K562 (cell line): ENCODE measurements around the gene IL27RA. TPM values are rescaled to one million over a fixed set of nuclear protein-coding genes. Genes with fewer than 3 reads are reported as not detected.

Experiments
- ATAC-seq: fragments of 200-7000 bp; cut with Tn5 transposase; 3 replicates; pipeline ENCODE4 v1.9.1; 2020; ENCODE audit warnings: moderate library complexity
- BruUV-seq: library from RNA; stranded (reverse); fragments of 400-500 nt; replicated peaks from 2 replicates; lab custom pipeline; 2021; lab: Mats Ljungman, UMichigan
- CTCF ChIA-PET: fragments of 300-600 bp; formaldehyde crosslinking; extraction: SDS; loops from one replicate; lab custom pipeline; 2021; ENCODE audit warnings: low intra/inter-chr PET ratio; lab: Yijun Ruan, JAX
- POLR2A ChIA-PET: fragments of 300-600, 350-650 bp; sonication (Branson Sonifier 250); formaldehyde crosslinking; extraction: SDS; loops from one replicate; lab custom pipeline; 2021; ENCODE audit warnings: antibody characterized with exemption, inconsistent platforms; lab: Yijun Ruan, JAX
- DNase-seq, 4 experiments: peaks; one replicate each; pipeline versions ENCODE4 v3.0.0 to v3.0.0-alpha.2; 2011 to 2018; ENCODE audit warnings: low spot score in 3 of 4, mixed read lengths in 3 of 4; ENCODE audit errors: extremely low read depth in 1 of 4
- FAIRE-seq: peaks from 2 replicates; lab custom pipeline; 2011; peaks lifted over from hg19 to GRCh38; lab: Jason Lieb, UNC
- H2AFZ ChIP-seq: 2 replicates; pipeline ENCODE4 v1.6.0; 2011; ENCODE audit warnings: low read depth, low read length, control low read depth, inconsistent platforms
- H3K27ac ChIP-seq: fragments of 200-600 bp; 3 replicates; pipeline ENCODE4 v1.8.0; 2011; ENCODE audit warnings: low read depth, mild to moderate bottlenecking, control low read depth, inconsistent platforms, low read length, moderate library complexity, mixed read lengths; ENCODE audit errors: extremely low read depth
- H3K27me3 ChIP-seq, 2 experiments: fragments of 300-600 bp in 1 of 2; 2 replicates in 1 of 2; 3 replicates in 1 of 2; pipeline versions ENCODE4 v1.6.0 to v1.8.0; 2011; ENCODE audit warnings: inconsistent platforms in 2 of 2, low read length in 2 of 2, mild to moderate bottlenecking in 1 of 2, mixed read lengths in 1 of 2, moderate library complexity in 1 of 2; ENCODE audit not compliant: control insufficient read depth in 2 of 2, insufficient read depth in 2 of 2
- H3K36me3 ChIP-seq: fragments of 300-600 bp; 3 replicates; pipeline ENCODE4 v1.8.0; 2011; ENCODE audit warnings: mild to moderate bottlenecking, low read length, inconsistent platforms; ENCODE audit not compliant: control insufficient read depth, insufficient read depth
- H3K4me1 ChIP-seq, 2 experiments: fragments of 200-600 bp in 1 of 2; replicated peaks in 1 of 2; 2 replicates in 1 of 2; 3 replicates in 1 of 2; pipeline versions ENCODE4 v1.5.1 to v1.8.0; 2011; ENCODE audit warnings: inconsistent platforms in 2 of 2, low read length in 2 of 2, mild to moderate bottlenecking in 1 of 2, mixed read lengths in 1 of 2, moderate library complexity in 1 of 2; ENCODE audit not compliant: control insufficient read depth in 2 of 2, insufficient read depth in 2 of 2
- H3K4me2 ChIP-seq: 2 replicates; pipeline ENCODE4 v1.6.1; 2011; ENCODE audit warnings: low read length, control low read depth, inconsistent platforms, mixed read lengths; ENCODE audit not compliant: insufficient read depth
- H3K4me3 ChIP-seq: fragments of 200-600 bp; sonication (generic), shearing (Covaris generic); 2 replicates; pipeline ENCODE4 v1.5.1; 2016; ENCODE audit warnings: control low read depth, inconsistent platforms
- H3K79me2 ChIP-seq: fragments of 200-600 bp; 3 replicates; pipeline ENCODE4 v1.8.0; 2011; ENCODE audit warnings: low read length, inconsistent platforms; ENCODE audit not compliant: control insufficient read depth, insufficient read depth
- H3K9ac ChIP-seq, 2 experiments: 2 replicates each; pipeline versions ENCODE4 v1.6.0 to v1.6.1; 2011; ENCODE audit warnings: low read depth in 2 of 2, low read length in 2 of 2, control low read depth in 1 of 2, inconsistent platforms in 1 of 2, mild to moderate bottlenecking in 1 of 2, mixed read lengths in 1 of 2; ENCODE audit not compliant: insufficient read depth in 1 of 2
- H3K9me1 ChIP-seq: one replicate; pipeline ENCODE4 v1.6.0; 2011; ENCODE audit warnings: inconsistent platforms, mild to moderate bottlenecking, low read length, moderate library complexity; ENCODE audit not compliant: control insufficient read depth, insufficient read depth
- H3K9me3 ChIP-seq: replicated peaks from 2 replicates; pipeline ENCODE4 v1.5.1; 2011; ENCODE audit warnings: low read depth, low read length, inconsistent platforms; ENCODE audit not compliant: control insufficient read depth, insufficient read depth
- H4K20me1 ChIP-seq: replicated peaks from 2 replicates; pipeline ENCODE4 v1.6.1; 2011; ENCODE audit warnings: low read length, inconsistent platforms, mixed read lengths; ENCODE audit not compliant: control insufficient read depth, insufficient read depth
- BRF1 ChIP-seq: IDR thresholded peaks from 3 replicates; pipeline ENCODE4 v1.6.1; 2011; ENCODE audit warnings: borderline replicate concordance, mild to moderate bottlenecking; ENCODE audit not compliant: insufficient read length; ENCODE audit errors: extremely low read depth
- CEBPB ChIP-seq: fragments of 450-650 bp; IDR thresholded peaks from 2 replicates; pipeline ENCODE4 v1.6.1; 2016; ENCODE audit warnings: missing genetic modification characterization, missing compliant biosample characterization
- E2F3 ChIP-seq: fragments of 250-450 bp; sonication (Bioruptor Pico); IDR thresholded peaks from 2 replicates; pipeline ENCODE4 v1.4.0; 2020; ENCODE audit warnings: mild to moderate bottlenecking
- FOXA1 ChIP-seq: fragments of 450-650 bp; IDR thresholded peaks from 2 replicates; pipeline ENCODE4 v1.6.1; 2016; ENCODE audit warnings: mild to moderate bottlenecking, borderline replicate concordance
- NCOA4 ChIP-seq: fragments of 450-650 bp; IDR thresholded peaks from 2 replicates; pipeline ENCODE4 v1.6.1; 2018; ENCODE audit warnings: mild to moderate bottlenecking; ENCODE audit not compliant: partially characterized antibody
- ZNF354B ChIP-seq: fragments of 250-450 bp; sonication (Bioruptor Pico); IDR thresholded peaks from 2 replicates; pipeline ENCODE4 v1.4.0; 2020
- ZZZ3 ChIP-seq: fragments of 450-650 bp; IDR thresholded peaks from 2 replicates; pipeline ENCODE4 v1.6.1; 2016; ENCODE audit warnings: antibody characterized with exemption, mild to moderate bottlenecking, moderate library complexity
- WGBS: fragments of 100-300 bp; shearing (Covaris generic); methylation state at CpG from one replicate; pipeline ENCODE4 v1.1.6; 2016; ENCODE audit warnings: low coverage, mixed read lengths; ENCODE audit not compliant: insufficient coverage; ENCODE audit errors: missing lambda C conversion rate; 5-methylcytosine and 5-hydroxymethylcytosine counted together
- in situ Hi-C: fragments of 300-500 bp; cut with MboI; formaldehyde crosslinking; loops from 4 replicates; pipeline ENCODE4 v1.15.0; 2018; ENCODE audit warnings: inconsistent platforms, mixed read lengths
- intact Hi-C: fragments of 100-400 bp; cut with micrococcal nuclease; formaldehyde crosslinking; loops from 2 replicates; pipeline ENCODE4 v1.14.2; 2022
- polyA plus RNA-seq, 8 experiments: library from polyadenylated mRNA; depleted of rRNA in 4 of 8; stranded (reverse) in 5 of 8; unstranded in 3 of 8; fragments of >200 nt; fragmentation: Nextera tagmentation in 2 of 8; fragmentation: Illumina TruSeq in 1 of 8; extraction: Ambion mirVana in 2 of 8; extraction: Trizol in 1 of 8; gene quantifications; 2 replicates each; pipeline versions ENCODE4 v1.2.1 to v1.2.3, GENCODE V29; 2011 to 2014; ENCODE audit warnings: inconsistent platforms in 1 of 8, missing spikeins in 1 of 8
- total RNA-seq, 7 experiments: library from RNA; depleted of rRNA in 6 of 7; stranded (reverse); fragments of >200 nt in 6 of 7; fragmentation: Illumina TruSeq in 2 of 7; extraction: Trizol in 2 of 7; gene quantifications; 2 replicates each; pipeline versions ENCODE4 v1.2.1 to v1.2.3, GENCODE V29; 2011 to 2021; ENCODE audit warnings: low replicate concordance in 1 of 7
- TF ChIP-seq, protein P1 (sequence below): fragments of 250-450 bp; sonication (Bioruptor Pico); IDR thresholded peaks from 2 replicates; pipeline ENCODE4 v1.6.1; 2021; ENCODE audit warnings: mild to moderate bottlenecking
- TF ChIP-seq, protein P2 (sequence below), 2 experiments: fragments of 450-650 bp in 1 of 2; sonication (generic) in 1 of 2; formaldehyde crosslinking; conservative IDR thresholded peaks; 2 replicates each; pipeline versions ENCODE4 v1.4.0 to v1.8.1; 2020 to 2022; ENCODE audit warnings: mild to moderate bottlenecking in 1 of 2, missing genetic modification reagents in 1 of 2
- TF ChIP-seq, protein P3 (sequence below): fragments of 450-650 bp; IDR thresholded peaks from 2 replicates; pipeline ENCODE4 v1.6.1; 2016; ENCODE audit warnings: borderline replicate concordance
- TF ChIP-seq, protein P4 (sequence below): conservative IDR thresholded peaks from 2 replicates; pipeline ENCODE4 v1.6.1; 2011; ENCODE audit warnings: low read depth, mild to moderate bottlenecking, low read length; ENCODE audit not compliant: control insufficient read depth
- TF ChIP-seq, protein P5 (sequence below): fragments of 450-650 bp; IDR thresholded peaks from 2 replicates; pipeline ENCODE4 v1.7.1; 2018; ENCODE audit warnings: mild to moderate bottlenecking, low read depth; ENCODE audit not compliant: partially characterized antibody

The IL27RA gene
- total and polyA plus RNA-seq, 9 of the 15 experiments (the other 6 are each of a cell fraction or from before 2014, with no cell fraction given): 1.9 to 15.9 (median 12.0) TPM

DNA sequence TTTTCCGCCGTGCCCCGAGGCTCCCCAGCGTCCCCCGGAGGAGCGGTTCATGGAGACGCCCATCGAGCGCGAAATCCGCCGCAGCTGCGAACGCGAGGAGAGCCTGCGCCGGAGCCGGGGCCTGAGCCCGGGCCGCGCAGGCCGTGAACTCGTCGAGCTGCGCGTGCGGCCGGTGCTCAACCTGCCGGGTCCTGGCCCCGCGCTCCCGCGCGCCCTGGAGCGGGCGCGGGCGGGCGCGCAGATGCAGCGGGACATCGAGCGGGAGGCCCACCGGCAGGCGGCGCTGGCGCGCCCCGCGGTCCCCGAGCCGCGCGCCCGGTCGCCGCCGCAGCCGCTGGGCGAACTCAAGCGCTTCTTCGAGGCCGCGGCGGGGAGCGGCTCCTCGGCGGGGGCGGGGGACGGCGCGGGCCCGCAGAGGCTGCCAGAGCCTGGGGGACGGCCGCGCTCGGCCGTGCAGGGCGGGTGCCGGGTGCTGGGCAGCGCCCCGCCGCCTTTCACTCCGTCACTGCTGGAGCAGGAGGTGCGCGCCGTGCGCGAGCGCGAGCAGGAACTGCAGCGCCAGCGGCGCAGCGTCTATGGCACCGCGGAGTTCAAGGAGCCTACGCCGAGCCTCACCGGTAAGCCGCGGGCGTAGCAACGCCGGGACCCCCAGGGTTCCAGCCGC is 41.8 kb downstream of the IL27RA start:
- H3K4me3 ChIP-seq: peak overlapping the region; percentile 55
- no peaks in the 10 kb centered on the region for H4K20me1 ChIP-seq
- no peaks in the 10 kb centered on the region for H3K36me3 ChIP-seq
- peak overlapping the region; percentile 68 for H3K27ac ChIP-seq
- in situ Hi-C loops (loop anchor here (5.0 to 25.0 kb wide), 2 partner anchors 191 to 486 kb away; no protein-coding TSS in a partner anchor), intact Hi-C loops (no loop called here)
- H3K27me3 ChIP-seq: no peaks in the 10 kb centered on the region
- no peaks in the 10 kb centered on the region for H3K9me1 ChIP-seq
- DNase-seq (peak; percentile 82 to 85 (median 83)), FAIRE-seq (no peak), ATAC-seq (peak; percentile 76)
- peak overlapping the region; percentile 82 for H3K4me2 ChIP-seq
- no TSS peak for BruUV-seq
- POLR2A ChIA-PET: interaction anchor here (0.5 to 1.3 kb wide), 4 partner anchors 43 to 443 kb away, joined by 3 to 4 read pairs (median 4); partner anchors contain the start of gene ASF1B
- peaks cover 19% of the 10 kb centered on the region for H3K79me2 ChIP-seq
- H3K4me1 ChIP-seq: peaks cover 9 to 48% of the 10 kb centered on the region in 2 experiments; a peak in 4 of 5 replicates
- CTCF ChIA-PET: interaction anchor here (0.6 to 3.7 kb wide), 7 partner anchors 16 to 458 kb away, joined by 3 to 39 read pairs (median 3); no protein-coding TSS in a partner anchor
- H2AFZ ChIP-seq: peak overlapping the region; percentile 95
- peak overlapping the region; percentile 69 to 97 for H3K9ac ChIP-seq
- H3K9me3 ChIP-seq: no peaks in the 10 kb centered on the region
- 1% methylated on average over 76 of the region's 106 CpGs for WGBS
- TF ChIP-seq, protein P1, sequence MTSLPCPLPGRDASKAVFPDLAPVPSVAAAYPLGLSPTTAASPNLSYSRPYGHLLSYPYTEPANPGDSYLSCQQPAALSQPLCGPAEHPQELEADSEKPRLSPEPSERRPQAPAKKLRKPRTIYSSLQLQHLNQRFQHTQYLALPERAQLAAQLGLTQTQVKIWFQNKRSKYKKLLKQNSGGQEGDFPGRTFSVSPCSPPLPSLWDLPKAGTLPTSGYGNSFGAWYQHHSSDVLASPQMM (CRISPR knock-in tag): no peak
- no peak for TF ChIP-seq ZNF354B
- no peak for TF ChIP-seq NCOA4
- TF ChIP-seq, protein P2, sequence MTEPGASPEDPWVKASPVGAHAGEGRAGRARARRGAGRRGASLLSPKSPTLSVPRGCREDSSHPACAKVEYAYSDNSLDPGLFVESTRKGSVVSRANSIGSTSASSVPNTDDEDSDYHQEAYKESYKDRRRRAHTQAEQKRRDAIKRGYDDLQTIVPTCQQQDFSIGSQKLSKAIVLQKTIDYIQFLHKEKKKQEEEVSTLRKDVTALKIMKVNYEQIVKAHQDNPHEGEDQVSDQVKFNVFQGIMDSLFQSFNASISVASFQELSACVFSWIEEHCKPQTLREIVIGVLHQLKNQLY (CRISPR knock-in tag; conservative IDR thresholded peaks at IDR 0.05): no peak
- TF ChIP-seq, protein P3, sequence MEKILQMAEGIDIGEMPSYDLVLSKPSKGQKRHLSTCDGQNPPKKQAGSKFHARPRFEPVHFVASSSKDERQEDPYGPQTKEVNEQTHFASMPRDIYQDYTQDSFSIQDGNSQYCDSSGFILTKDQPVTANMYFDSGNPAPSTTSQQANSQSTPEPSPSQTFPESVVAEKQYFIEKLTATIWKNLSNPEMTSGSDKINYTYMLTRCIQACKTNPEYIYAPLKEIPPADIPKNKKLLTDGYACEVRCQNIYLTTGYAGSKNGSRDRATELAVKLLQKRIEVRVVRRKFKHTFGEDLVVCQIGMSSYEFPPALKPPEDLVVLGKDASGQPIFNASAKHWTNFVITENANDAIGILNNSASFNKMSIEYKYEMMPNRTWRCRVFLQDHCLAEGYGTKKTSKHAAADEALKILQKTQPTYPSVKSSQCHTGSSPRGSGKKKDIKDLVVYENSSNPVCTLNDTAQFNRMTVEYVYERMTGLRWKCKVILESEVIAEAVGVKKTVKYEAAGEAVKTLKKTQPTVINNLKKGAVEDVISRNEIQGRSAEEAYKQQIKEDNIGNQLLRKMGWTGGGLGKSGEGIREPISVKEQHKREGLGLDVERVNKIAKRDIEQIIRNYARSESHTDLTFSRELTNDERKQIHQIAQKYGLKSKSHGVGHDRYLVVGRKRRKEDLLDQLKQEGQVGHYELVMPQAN: no peak
- TF ChIP-seq E2F3 (CRISPR knock-in tag): no peak
- TF ChIP-seq FOXA1: no peak
- TF ChIP-seq, protein P4, sequence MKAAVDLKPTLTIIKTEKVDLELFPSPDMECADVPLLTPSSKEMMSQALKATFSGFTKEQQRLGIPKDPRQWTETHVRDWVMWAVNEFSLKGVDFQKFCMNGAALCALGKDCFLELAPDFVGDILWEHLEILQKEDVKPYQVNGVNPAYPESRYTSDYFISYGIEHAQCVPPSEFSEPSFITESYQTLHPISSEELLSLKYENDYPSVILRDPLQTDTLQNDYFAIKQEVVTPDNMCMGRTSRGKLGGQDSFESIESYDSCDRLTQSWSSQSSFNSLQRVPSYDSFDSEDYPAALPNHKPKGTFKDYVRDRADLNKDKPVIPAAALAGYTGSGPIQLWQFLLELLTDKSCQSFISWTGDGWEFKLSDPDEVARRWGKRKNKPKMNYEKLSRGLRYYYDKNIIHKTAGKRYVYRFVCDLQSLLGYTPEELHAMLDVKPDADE: peak; percentile 32; the same call in 1 of the 2 replicates
- TF ChIP-seq CEBPB (tag): no peak
- no peak for TF ChIP-seq ZZZ3
- no peak for TF ChIP-seq BRF1
- TF ChIP-seq, protein P5, sequence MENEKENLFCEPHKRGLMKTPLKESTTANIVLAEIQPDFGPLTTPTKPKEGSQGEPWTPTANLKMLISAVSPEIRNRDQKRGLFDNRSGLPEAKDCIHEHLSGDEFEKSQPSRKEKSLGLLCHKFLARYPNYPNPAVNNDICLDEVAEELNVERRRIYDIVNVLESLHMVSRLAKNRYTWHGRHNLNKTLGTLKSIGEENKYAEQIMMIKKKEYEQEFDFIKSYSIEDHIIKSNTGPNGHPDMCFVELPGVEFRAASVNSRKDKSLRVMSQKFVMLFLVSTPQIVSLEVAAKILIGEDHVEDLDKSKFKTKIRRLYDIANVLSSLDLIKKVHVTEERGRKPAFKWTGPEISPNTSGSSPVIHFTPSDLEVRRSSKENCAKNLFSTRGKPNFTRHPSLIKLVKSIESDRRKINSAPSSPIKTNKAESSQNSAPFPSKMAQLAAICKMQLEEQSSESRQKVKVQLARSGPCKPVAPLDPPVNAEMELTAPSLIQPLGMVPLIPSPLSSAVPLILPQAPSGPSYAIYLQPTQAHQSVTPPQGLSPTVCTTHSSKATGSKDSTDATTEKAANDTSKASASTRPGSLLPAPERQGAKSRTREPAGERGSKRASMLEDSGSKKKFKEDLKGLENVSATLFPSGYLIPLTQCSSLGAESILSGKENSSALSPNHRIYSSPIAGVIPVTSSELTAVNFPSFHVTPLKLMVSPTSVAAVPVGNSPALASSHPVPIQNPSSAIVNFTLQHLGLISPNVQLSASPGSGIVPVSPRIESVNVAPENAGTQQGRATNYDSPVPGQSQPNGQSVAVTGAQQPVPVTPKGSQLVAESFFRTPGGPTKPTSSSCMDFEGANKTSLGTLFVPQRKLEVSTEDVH: no peak
